ENCODE measurements around the gene PRR4. TPM values are rescaled to one million over a fixed set of nuclear protein-coding genes. Genes with fewer than 3 reads are reported as not detected.

Gene PRR4
- total and polyA plus RNA-seq, 5 donors from 2014 or later = 0.51 to 2.4 (median 1.1) TPM

DNA sequence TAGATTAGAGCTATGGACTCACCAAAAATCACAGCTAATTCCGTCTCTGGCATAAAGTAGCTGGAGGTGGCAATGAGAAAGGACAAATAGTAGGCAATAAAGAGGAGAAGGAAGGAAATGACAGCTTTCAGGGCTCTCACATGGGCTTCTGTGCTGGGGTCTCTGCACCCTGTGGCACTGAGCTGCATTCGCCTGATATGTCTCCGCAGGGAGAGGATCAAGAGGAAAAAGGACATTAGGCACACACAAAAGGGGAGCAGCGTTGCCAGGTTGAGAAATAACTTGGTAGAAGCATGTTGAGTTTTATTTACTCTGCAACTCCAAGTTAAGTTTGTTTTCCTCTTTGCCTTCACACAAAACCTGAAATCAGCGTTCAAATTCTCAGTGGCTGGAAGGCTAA is 47.5 kb downstream of the PRR4 start:
- Mint-ChIP-seq H3K27me3 (peaks cover 12% of the 10 kb centered on the region), H3K27ac (no peak overlapping the region), H3K9me3 (peaks cover 0 to 4% (median 0%) of the 10 kb centered on the region in 7 donors), H3K4me1 (no peaks in the 10 kb centered on the region), H3K4me3 (no peak overlapping the region), H3K36me3 (no peaks in the 10 kb centered on the region)
- peaks cover 3% of the 10 kb centered on the region for H3K27me3 ChIP-seq (ENCODE audit: control insufficient read depth, insufficient read depth, low read length)
- no peaks in the 10 kb centered on the region for H3K36me3 ChIP-seq (ENCODE audit: control insufficient read depth, insufficient read depth, low read length)
- no peak overlapping the region for H3K4me3 ChIP-seq (ENCODE audit: low read depth, low read length)
- ATAC-seq (ENCODE audit: low read depth in 2 of 2) (no peak), DNase-seq (no peak)
- no peaks in the 10 kb centered on the region for H3K4me1 ChIP-seq (ENCODE audit: control insufficient read depth, insufficient read depth, low read length, poor library complexity, severe bottlenecking)
- no peak overlapping the region for H3K27ac ChIP-seq (ENCODE audit: insufficient read depth, low read length, poor library complexity, severe bottlenecking)
- no peaks in the 10 kb centered on the region for H3K9me3 ChIP-seq (ENCODE audit: control insufficient read depth in 2 of 2, low read length in 2 of 2)

Other genes starting within 250 kb of the PRR4 start
- 13.8 TPM for gene MAGOHB, start 235.9 kb downstream of the PRR4 start, total RNA-seq
- gene MAGOHB, start 235.9 kb downstream of the PRR4 start, polyA plus RNA-seq = 10 to 100 TPM; 34.3 to 53.8 (median 42.9) TPM
- not detected for gene STYK1, start 175.4 kb downstream of the PRR4 start, total RNA-seq
- gene STYK1, start 175.4 kb downstream of the PRR4 start, polyA plus RNA-seq = not detected
- 12.2 TPM for gene YBX3, start 126.2 kb downstream of the PRR4 start, total RNA-seq
- 1 to 10 TPM; 2.3 to 5.2 (median 3.2) TPM for gene YBX3, start 126.2 kb downstream of the PRR4 start, polyA plus RNA-seq
- not detected for gene TAS2R7, start 46.8 kb downstream of the PRR4 start, total RNA-seq
- gene TAS2R7, start 46.8 kb downstream of the PRR4 start, polyA plus RNA-seq = not detected
- not detected for gene TAS2R8, start 42.2 kb downstream of the PRR4 start, total RNA-seq
- not detected for gene TAS2R8, start 42.2 kb downstream of the PRR4 start, polyA plus RNA-seq
- gene TAS2R9, start 39.3 kb downstream of the PRR4 start, total RNA-seq = not detected
- gene TAS2R9, start 39.3 kb downstream of the PRR4 start, polyA plus RNA-seq = under 1 TPM in 1 of 4 donors, not detected in 3; 0.22 TPM
- not detected for gene TAS2R10, start 23.1 kb downstream of the PRR4 start, total RNA-seq
- gene TAS2R10, start 23.1 kb downstream of the PRR4 start, polyA plus RNA-seq = not detected
- 26.9 TPM for gene PRH1, start 34.8 kb upstream of the PRR4 start, total RNA-seq
- gene PRH1, start 34.8 kb upstream of the PRR4 start, polyA plus RNA-seq = 10 to 100 TPM in 2 of 4 donors, 1 to 10 TPM in 2; 7.1 to 13.5 (median 8.8) TPM
- 1.4 TPM for gene TAS2R13, start 60.1 kb upstream of the PRR4 start, total RNA-seq
- gene TAS2R13, start 60.1 kb upstream of the PRR4 start, polyA plus RNA-seq = not detected
- not detected for gene PRH2, start 79.8 kb upstream of the PRR4 start, total RNA-seq
- gene PRH2, start 79.8 kb upstream of the PRR4 start, polyA plus RNA-seq = not detected
- 2.5 TPM for gene TAS2R14, start 89.8 kb upstream of the PRR4 start, total RNA-seq
- under 1 TPM; 0.26 to 0.96 (median 0.80) TPM for gene TAS2R14, start 89.8 kb upstream of the PRR4 start, polyA plus RNA-seq
- gene TAS2R50, start 137.4 kb upstream of the PRR4 start, total RNA-seq = 1.6 TPM
- not detected for gene TAS2R50, start 137.4 kb upstream of the PRR4 start, polyA plus RNA-seq
- 2.2 TPM for gene TAS2R20, start 148.8 kb upstream of the PRR4 start, total RNA-seq
- gene TAS2R20, start 148.8 kb upstream of the PRR4 start, polyA plus RNA-seq = under 1 TPM in 2 of 4 donors, not detected in 2; 0.12 to 0.39 TPM
- gene TAS2R19, start 173.1 kb upstream of the PRR4 start, total RNA-seq = 1.2 TPM
- under 1 TPM in 2 of 4 donors, not detected in 2; 0.32 to 0.73 TPM for gene TAS2R19, start 173.1 kb upstream of the PRR4 start, polyA plus RNA-seq
- gene TAS2R31, start 181.9 kb upstream of the PRR4 start, total RNA-seq = 4.2 TPM
- under 1 TPM in 3 of 4 donors, not detected in 1; 0.17 to 0.58 (median 0.47) TPM for gene TAS2R31, start 181.9 kb upstream of the PRR4 start, polyA plus RNA-seq
- gene TAS2R46, start 212.8 kb upstream of the PRR4 start, total RNA-seq = 2.8 TPM
- under 1 TPM in 1 of 4 donors, not detected in 3; 0.26 TPM for gene TAS2R46, start 212.8 kb upstream of the PRR4 start, polyA plus RNA-seq
- gene TAS2R43, start 242.8 kb upstream of the PRR4 start, total RNA-seq = 0.79 TPM
- gene TAS2R43, start 242.8 kb upstream of the PRR4 start, polyA plus RNA-seq = not detected

Measured in CD4-positive, CD25-positive, alpha-beta regulatory T cell (primary cell).